Left ventricle myocardium inferior (tissue), 1 donor: Measurements from ENCODE around the gene SLC25A18. TPM values are rescaled to one million over a fixed set of nuclear protein-coding genes. Genes with fewer than 3 reads are reported as not detected.

Experiments
- DNase-seq: peaks from one replicate; pipeline ENCODE4 v3.0.0-alpha.2; 2020
- H3K27ac ChIP-seq: fragments of 200-600 bp; replicated peaks from 2 replicates; pipeline ENCODE4 v1.8.0; 2021
- H3K27me3 ChIP-seq: fragments of 200-600 bp; 2 replicates; pipeline ENCODE4 v1.8.0; 2021; ENCODE audit warnings: low read depth
- H3K36me3 ChIP-seq: fragments of 200-600 bp; 2 replicates; pipeline ENCODE4 v1.8.0; 2021
- H3K4me1 ChIP-seq: fragments of 200-600 bp; 2 replicates; pipeline ENCODE4 v1.8.0; 2021
- H3K4me3 ChIP-seq: fragments of 200-600 bp; 2 replicates; pipeline ENCODE4 v1.8.0; 2021; ENCODE audit warnings: mild to moderate bottlenecking, moderate library complexity
- H3K9me3 ChIP-seq: fragments of 200-600 bp; replicated peaks from 2 replicates; pipeline ENCODE4 v1.8.0; 2021
- intact Hi-C: fragments of 100-400 bp; cut with micrococcal nuclease; formaldehyde crosslinking; loops from one replicate; pipeline ENCODE4 v1.11.0; 2022
- total RNA-seq: library from RNA; stranded (reverse); fragmentation: NEBNext Ultra II Directional; extraction: Animal tissue kit (Norgen Biotek cat#: 25700); gene quantifications from one replicate; pipeline ENCODE4 v1.2.1, GENCODE V29; 2021
- TF ChIP-seq, protein P1 (sequence below): fragments of 200-600 bp; IDR thresholded peaks from 2 replicates; pipeline ENCODE4 v1.8.0; 2021; ENCODE audit warnings: antibody characterized with exemption, mild to moderate bottlenecking, borderline replicate concordance
- donor health status: DM: no; HTN: yes; CAD: no; lungs with severe emphysema.

SLC25A18 gene
- total RNA-seq, 1 donor from 2014 or later = 2.7 TPM

- intact Hi-C loops = no loop called here
- H3K4me1 ChIP-seq = peaks cover 50% of the 10 kb centered on the region
- peaks cover 8% of the 10 kb centered on the region for H3K36me3 ChIP-seq
- H3K4me3 ChIP-seq = peak within 1 kb of the TSS; percentile 100
- peak within 1 kb of the TSS; percentile 93 for H3K27ac ChIP-seq
- TF ChIP-seq, protein P1, sequence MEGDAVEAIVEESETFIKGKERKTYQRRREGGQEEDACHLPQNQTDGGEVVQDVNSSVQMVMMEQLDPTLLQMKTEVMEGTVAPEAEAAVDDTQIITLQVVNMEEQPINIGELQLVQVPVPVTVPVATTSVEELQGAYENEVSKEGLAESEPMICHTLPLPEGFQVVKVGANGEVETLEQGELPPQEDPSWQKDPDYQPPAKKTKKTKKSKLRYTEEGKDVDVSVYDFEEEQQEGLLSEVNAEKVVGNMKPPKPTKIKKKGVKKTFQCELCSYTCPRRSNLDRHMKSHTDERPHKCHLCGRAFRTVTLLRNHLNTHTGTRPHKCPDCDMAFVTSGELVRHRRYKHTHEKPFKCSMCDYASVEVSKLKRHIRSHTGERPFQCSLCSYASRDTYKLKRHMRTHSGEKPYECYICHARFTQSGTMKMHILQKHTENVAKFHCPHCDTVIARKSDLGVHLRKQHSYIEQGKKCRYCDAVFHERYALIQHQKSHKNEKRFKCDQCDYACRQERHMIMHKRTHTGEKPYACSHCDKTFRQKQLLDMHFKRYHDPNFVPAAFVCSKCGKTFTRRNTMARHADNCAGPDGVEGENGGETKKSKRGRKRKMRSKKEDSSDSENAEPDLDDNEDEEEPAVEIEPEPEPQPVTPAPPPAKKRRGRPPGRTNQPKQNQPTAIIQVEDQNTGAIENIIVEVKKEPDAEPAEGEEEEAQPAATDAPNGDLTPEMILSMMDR = no peak
- H3K27me3 ChIP-seq = no peaks in the 10 kb centered on the region
- H3K9me3 ChIP-seq = no peaks in the 10 kb centered on the region
- peak; percentile 96 for DNase-seq
These were observed 65.3 kb downstream of the SLC25A18 start, which contains the start of gene ATP6V1E1 for GRCh38 chr22:17628406-17629172. TSS of gene ATP6V1E1 (minus strand) at chr22:17628749. CDS start at chr22:17628635, 114 bp downstream.

DNA sequence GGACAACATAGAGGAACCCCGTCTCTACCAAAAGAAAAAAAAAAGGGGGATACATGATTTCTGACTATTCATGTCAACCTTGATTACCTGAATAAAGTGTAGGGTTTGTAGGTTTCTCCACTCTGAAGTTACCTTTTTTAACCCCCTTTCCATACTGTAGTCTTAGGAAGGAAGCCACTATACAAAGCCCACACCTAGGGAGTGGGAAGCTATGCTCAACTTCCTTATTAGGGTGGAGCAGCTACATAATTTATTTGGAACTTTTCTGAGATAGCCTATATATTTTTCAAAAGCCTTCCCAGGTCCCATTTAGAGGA is 65.8 kb downstream of the SLC25A18 start:
- H3K4me3 ChIP-seq = peak overlapping the region; percentile 100
- H3K27me3 ChIP-seq = no peaks in the 10 kb centered on the region
- TF ChIP-seq, protein P1 = no peak
- intact Hi-C loops = no loop called here
- peaks cover 50% of the 10 kb centered on the region for H3K4me1 ChIP-seq
- peak overlapping the region; percentile 93 for H3K27ac ChIP-seq
- no peaks in the 10 kb centered on the region for H3K9me3 ChIP-seq
- no peak for DNase-seq
- peaks cover 6% of the 10 kb centered on the region for H3K36me3 ChIP-seq

GRCh38 chr22:17629641-17630040 is 66.3 kb downstream of the SLC25A18 start:
- no peaks in the 10 kb centered on the region for H3K9me3 ChIP-seq
- peak overlapping the region; percentile 93 for H3K27ac ChIP-seq
- peaks cover 1% of the 10 kb centered on the region for H3K36me3 ChIP-seq
- intact Hi-C loops = loop anchor here (10.0 kb wide), 1 partner anchor 55 kb away; no protein-coding TSS in a partner anchor
- no peak for DNase-seq
- H3K4me1 ChIP-seq = peaks cover 49% of the 10 kb centered on the region
- TF ChIP-seq, protein P1 = no peak
- H3K27me3 ChIP-seq = no peaks in the 10 kb centered on the region
- peak overlapping the region; percentile 100 for H3K4me3 ChIP-seq

GRCh38 chr22:17631076-17631565 is 67.8 kb downstream of the SLC25A18 start:
- DNase-seq = no peak
- H3K27ac ChIP-seq = no peak overlapping the region
- no peak overlapping the region for H3K4me3 ChIP-seq
- intact Hi-C loops = loop anchor here (10.0 kb wide), 1 partner anchor 56 kb away; no protein-coding TSS in a partner anchor
- H3K4me1 ChIP-seq = peaks cover 34% of the 10 kb centered on the region
- no peaks in the 10 kb centered on the region for H3K27me3 ChIP-seq
- H3K9me3 ChIP-seq = no peaks in the 10 kb centered on the region
- TF ChIP-seq, protein P1 = no peak
- no peaks in the 10 kb centered on the region for H3K36me3 ChIP-seq

- no peaks in the 10 kb centered on the region for H3K27me3 ChIP-seq
- H3K27ac ChIP-seq = no peak overlapping the region
- intact Hi-C loops = loop anchor here (10.0 kb wide), 1 partner anchor 59 kb away; no protein-coding TSS in a partner anchor
- TF ChIP-seq, protein P1 = no peak
- H3K4me1 ChIP-seq = peaks cover 23% of the 10 kb centered on the region
- no peaks in the 10 kb centered on the region for H3K9me3 ChIP-seq
- no peak for DNase-seq
- no peaks in the 10 kb centered on the region for H3K36me3 ChIP-seq
- H3K4me3 ChIP-seq = no peak overlapping the region
These were observed 70.1 kb downstream of the SLC25A18 start for GRCh38 chr22:17633217-17633997.
